BE2C (cell line): ENCODE data around the gene PCBP3.

Experiments
- DNase-seq: peaks from one replicate; pipeline ENCODE4 v3.0.0-alpha.2; 2020
- H3K27me3 ChIP-seq: fragments of 250-450 bp; sonication (Bioruptor Pico); 2 replicates; pipeline ENCODE4 v1.5.1; 2020; ENCODE audit warnings: mild to moderate bottlenecking
- H3K36me3 ChIP-seq: fragments of 250-450 bp; sonication (Bioruptor Pico); 2 replicates; pipeline ENCODE4 v1.5.1; 2020; ENCODE audit warnings: mild to moderate bottlenecking
- H3K4me1 ChIP-seq: fragments of 250-450 bp; sonication (Bioruptor Pico); 2 replicates; pipeline ENCODE4 v1.5.1; 2020
- H3K4me3 ChIP-seq: 2 replicates; pipeline ENCODE4 v1.5.1; 2011; ENCODE audit warnings: low read depth, low read length
- H3K9me3 ChIP-seq: fragments of 250-450 bp; sonication (Bioruptor Pico); 2 replicates; pipeline ENCODE4 v1.5.1; 2020
- CTCF ChIP-seq: IDR thresholded peaks from 2 replicates; pipeline ENCODE4 v1.5.1; 2012; ENCODE audit warnings: mild to moderate bottlenecking, low read depth, low read length

Gene PCBP3

GRCh38 chr21:45774291-45774690 lies 130.8 kb downstream of the PCBP3 start:
- no peak for TF ChIP-seq CTCF
- no peak for DNase-seq

GRCh38 chr21:45776971-45777370 lies 133.4 kb downstream of the PCBP3 start:
- H3K36me3 ChIP-seq: peaks cover 7% of the 10 kb centered on the region
- no peak for TF ChIP-seq CTCF

More at GRCh38 chr21:45774291-45774690, 130.8 kb downstream of the PCBP3 start:
- 0 out of 2 replicates have a peak, but pooled peaks cover 3% of the 10 kb centered on the region for H3K9me3 ChIP-seq
- no peaks in the 10 kb centered on the region for H3K4me1 ChIP-seq
- no peak overlapping the region for H3K4me3 ChIP-seq
- no peaks in the 10 kb centered on the region for H3K27me3 ChIP-seq
- H3K36me3 ChIP-seq: no peaks in the 10 kb centered on the region; the same call in 1 of the 2 replicates

GRCh38 chr21:45778686-45779085 lies 135.2 kb downstream of the PCBP3 start:
- H3K36me3 ChIP-seq: peaks cover 7% of the 10 kb centered on the region
- H3K4me1 ChIP-seq: no peaks in the 10 kb centered on the region
- no peak for DNase-seq
- H3K4me3 ChIP-seq: no peak overlapping the region
- H3K9me3 ChIP-seq: 0 out of 2 replicates have a peak, but pooled peaks cover 3% of the 10 kb centered on the region
- no peaks in the 10 kb centered on the region for H3K27me3 ChIP-seq
- no peak for TF ChIP-seq CTCF

More at GRCh38 chr21:45776971-45777370, 133.4 kb downstream of the PCBP3 start:
- Histone ChIP-seq H3K27me3 (no peaks in the 10 kb centered on the region), H3K9me3 (0 out of 2 replicates have a peak, but pooled peaks cover 3% of the 10 kb centered on the region), H3K4me3 (no peak overlapping the region), H3K4me1 (no peaks in the 10 kb centered on the region)
- no peak for DNase-seq

- DNase-seq: no peak
- H3K9me3 ChIP-seq: 0 out of 2 replicates have a peak, but pooled peaks cover 3% of the 10 kb centered on the region
- H3K27me3 ChIP-seq: no peaks in the 10 kb centered on the region
- no peak overlapping the region for H3K4me3 ChIP-seq
- H3K4me1 ChIP-seq: no peaks in the 10 kb centered on the region
- TF ChIP-seq CTCF: no peak
- H3K36me3 ChIP-seq: peaks cover 7% of the 10 kb centered on the region
These were observed 135.7 kb downstream of the PCBP3 start for GRCh38 chr21:45779226-45779625.

GRCh38 chr21:45780647-45781046 lies 137.1 kb downstream of the PCBP3 start:
- peaks cover 7% of the 10 kb centered on the region for H3K36me3 ChIP-seq
- H3K4me1 ChIP-seq: no peaks in the 10 kb centered on the region
- no peak for TF ChIP-seq CTCF
- no peaks in the 10 kb centered on the region for H3K27me3 ChIP-seq
- H3K4me3 ChIP-seq: no peak overlapping the region
- DNase-seq: no peak
- H3K9me3 ChIP-seq: 0 out of 2 replicates have a peak, but pooled peaks cover 3% of the 10 kb centered on the region

- no peak for TF ChIP-seq CTCF
- Histone ChIP-seq H3K27me3 (no peaks in the 10 kb centered on the region), H3K36me3 (peaks cover 7% of the 10 kb centered on the region), H3K4me3 (no peak overlapping the region), H3K4me1 (no peaks in the 10 kb centered on the region), H3K9me3 (0 out of 2 replicates have a peak, but pooled peaks cover 3% of the 10 kb centered on the region)
- no peak for DNase-seq
These were observed 138.2 kb downstream of the PCBP3 start for GRCh38 chr21:45781741-45782140.
